SK-N-SH (cell line): ENCODE results near the gene SOBP.

Experiments
- CTCF ChIP-seq: fragments of 200-600 bp; sonication (generic); IDR thresholded peaks from 2 replicates; pipeline ENCODE4 v1.6.1; 2017; ENCODE audit warnings: antibody characterized with exemption, mild to moderate bottlenecking, moderate library complexity
- EP300 ChIP-seq, 2 experiments: IDR thresholded peaks; 2 replicates each; pipeline versions ENCODE4 v1.4.0 to v1.6.1; 2012; ENCODE audit warnings: borderline replicate concordance in 1 of 2, low read depth in 1 of 2, low read length in 1 of 2
- IRF3 ChIP-seq: fragments of 150-350 bp; IDR thresholded peaks from 2 replicates; pipeline ENCODE4 v1.6.1; 2016; ENCODE audit warnings: mild to moderate bottlenecking, low read depth, low read length
- JUND ChIP-seq: IDR thresholded peaks from 2 replicates; pipeline ENCODE4 v1.4.0; 2012
- RCOR1 ChIP-seq: fragments of 150-350 bp; IDR thresholded peaks from 2 replicates; pipeline ENCODE4 v1.6.1; 2017; ENCODE audit warnings: antibody characterized with exemption, low read length
- REST ChIP-seq: IDR thresholded peaks from 2 replicates; pipeline ENCODE4 v1.6.1; 2012; ENCODE audit warnings: mild to moderate bottlenecking, low read depth, low read length, moderate library complexity
- TEAD4 ChIP-seq: IDR thresholded peaks from 2 replicates; pipeline ENCODE4 v1.4.0; 2012; ENCODE audit warnings: mild to moderate bottlenecking, borderline replicate concordance; ENCODE audit not compliant: insufficient read depth

GRCh38 chr6:107447663-107448216 lies 42.2 kb upstream of the SOBP start:
- TF ChIP-seq CTCF (no peak), RCOR1 (no peak), IRF3 (no peak), EP300 (IDR thresholded peaks at IDR 0.05; ENCODE audit: borderline replicate concordance in 1 of 2, low read depth in 1 of 2, low read length in 1 of 2) (no peak), JUND (no peak), TEAD4 (no peak), REST (no peak)
